ENCODE results near the gene RNF207. TPM values are rescaled to one million over a fixed set of nuclear protein-coding genes. Genes with fewer than 3 reads are reported as not detected.

The RNF207 gene
- total and polyA plus RNA-seq, 4 donors = 3.3 to 13.7 (median 5.8) TPM

- peaks cover 0 to 11% (median 7%) of the 10 kb centered on the region in 4 donors for H3K36me3 ChIP-seq (ENCODE audit: control insufficient read depth in 4 of 4, insufficient read depth in 3 of 4, low read depth in 1 of 4, low read length in 3 of 4)
- DNase-seq (ENCODE audit: low spot score) = no peak
- WGBS = 93% methylated on average over 17 of the region's 17 CpGs
- no peaks in the 10 kb centered on the region for H3K9me3 ChIP-seq (ENCODE audit: control insufficient read depth in 4 of 4, low read length in 3 of 4)
- no peaks in the 10 kb centered on the region for H3K27me3 ChIP-seq (ENCODE audit: control insufficient read depth in 4 of 4, insufficient read depth in 4 of 4, low read length in 3 of 4)
- no peak for TF ChIP-seq MAX (IDR thresholded peaks at IDR 0.05)
- no peak for TF ChIP-seq CTCF (IDR thresholded peaks at IDR 0.05; ENCODE audit: low read depth, low read length, missing input control)
- TF ChIP-seq NR2F2 (IDR thresholded peaks at IDR 0.05) = no peak
- TF ChIP-seq GABPA (IDR thresholded peaks at IDR 0.05 in 1 of 2, conservative IDR thresholded peaks at IDR 0.05 in 1 of 2) = no peak
- TF ChIP-seq ATF3 (IDR thresholded peaks at IDR 0.05) = no peak
- TF ChIP-seq RXRA (IDR thresholded peaks at IDR 0.05) = no peak
- TF ChIP-seq FOXA1 (IDR thresholded peaks at IDR 0.05) = no peak
- TF ChIP-seq SP1 (IDR thresholded peaks at IDR 0.05) = no peak
- TF ChIP-seq TAF1 (conservative IDR thresholded peaks at IDR 0.05) = no peak
- TF ChIP-seq FOXA2 (IDR thresholded peaks at IDR 0.05) = no peak
- TF ChIP-seq EGR1 (IDR thresholded peaks at IDR 0.05; ENCODE audit: low read depth in 2 of 2) = no peak
- TF ChIP-seq ZBTB33 (IDR thresholded peaks at IDR 0.05) = no peak
- TF ChIP-seq HNF4A (conservative IDR thresholded peaks at IDR 0.05) = no peak
- TF ChIP-seq HNF4G (IDR thresholded peaks at IDR 0.05) = no peak
- no peak for TF ChIP-seq REST (IDR thresholded peaks at IDR 0.05)
- TF ChIP-seq RAD21 (IDR thresholded peaks at IDR 0.05) = no peak
- TF ChIP-seq JUND (IDR thresholded peaks at IDR 0.05) = no peak
- no peak for TF ChIP-seq YY1 (IDR thresholded peaks at IDR 0.05)
- no peak overlapping the region for H3K27ac ChIP-seq (ENCODE audit: low read depth in 1 of 2, low read length in 2 of 2)
- no peak overlapping the region for H3K9ac ChIP-seq (ENCODE audit: low read depth in 1 of 2, low read length in 2 of 2)
- H3K4me3 ChIP-seq (ENCODE audit: low read depth in 1 of 3, low read length in 3 of 3) = no peak overlapping the region
- H3K4me1 ChIP-seq (ENCODE audit: control insufficient read depth in 4 of 4, insufficient read depth in 4 of 4, low read length in 3 of 4) = peaks cover under 1 to 25% (median 8%) of the 10 kb centered on the region in 4 donors
Observed at GRCh38 chr1:6209661-6210580, 4.0 kb downstream of the RNF207 start.
